Neural cell (in vitro differentiated cells): ENCODE results near the gene IL12RB2.

Source experiments
- EP300 ChIP-seq: fragments of 450-650 bp; conservative IDR thresholded peaks from 2 replicates; pipeline ENCODE4 v1.6.1; 2014; ENCODE audit warnings: antibody characterized with exemption, mild to moderate bottlenecking, moderate library complexity; ENCODE audit not compliant: poor library complexity, severe bottlenecking
- POLR2AphosphoS5 ChIP-seq: IDR thresholded peaks from 2 replicates; pipeline ENCODE4 v1.6.1; 2012
- RAD21 ChIP-seq: fragments of 450-650 bp; conservative IDR thresholded peaks from 2 replicates; pipeline ENCODE4 v1.6.1; 2014; ENCODE audit warnings: antibody characterized with exemption, mild to moderate bottlenecking, moderate library complexity
- SMC3 ChIP-seq: fragments of 450-650 bp; conservative IDR thresholded peaks from 2 replicates; pipeline ENCODE4 v1.6.1; 2014; ENCODE audit warnings: antibody characterized with exemption, mild to moderate bottlenecking, moderate library complexity; ENCODE audit not compliant: poor library complexity
- TAF1 ChIP-seq: IDR thresholded peaks from 2 replicates; pipeline ENCODE4 v1.6.1; 2012; ENCODE audit warnings: low read depth
- TF ChIP-seq, protein P1 (sequence below): IDR thresholded peaks from 2 replicates; pipeline ENCODE4 v1.6.1; 2012; ENCODE audit warnings: borderline replicate concordance
- TF ChIP-seq, protein P2 (sequence below): fragments of 450-650 bp; IDR thresholded peaks from 2 replicates; pipeline ENCODE4 v1.5.1; 2014; ENCODE audit warnings: antibody characterized with exemption, mild to moderate bottlenecking, moderate library complexity; ENCODE audit not compliant: poor library complexity, severe bottlenecking

DNA sequence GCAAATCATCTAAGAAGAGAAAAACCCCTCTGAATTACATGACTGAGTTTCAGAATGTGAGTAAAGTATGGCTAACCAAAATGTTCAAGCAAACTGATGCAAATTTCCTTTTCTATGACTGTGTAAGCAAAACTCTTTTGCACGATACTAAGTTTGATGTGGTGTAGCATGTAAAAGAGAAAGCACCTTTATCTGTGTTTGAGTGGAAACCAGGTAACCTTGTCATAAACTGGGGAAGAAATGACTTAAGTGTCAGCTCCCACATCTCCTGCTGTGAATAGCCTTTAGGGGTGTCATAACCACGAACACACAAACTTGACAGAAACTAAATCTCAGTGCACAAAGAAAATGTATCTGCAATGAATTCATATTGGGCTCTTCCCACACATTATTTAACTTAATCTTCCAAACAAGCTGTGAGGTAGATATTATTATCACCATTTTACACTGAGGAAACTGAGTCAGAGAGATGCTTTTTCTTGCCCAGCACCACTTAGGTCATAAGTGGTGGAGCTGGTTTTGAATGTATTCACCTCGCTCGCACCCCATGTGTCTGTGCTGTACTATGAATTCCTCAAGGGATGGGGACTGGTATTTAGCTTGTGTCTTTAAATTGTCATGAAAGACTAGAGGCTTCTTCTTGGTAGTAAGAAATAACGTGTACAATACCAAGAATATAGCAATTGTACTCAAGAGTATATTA, 32.9 kb upstream of the IL12RB2 start:
- TF ChIP-seq, protein P1, sequence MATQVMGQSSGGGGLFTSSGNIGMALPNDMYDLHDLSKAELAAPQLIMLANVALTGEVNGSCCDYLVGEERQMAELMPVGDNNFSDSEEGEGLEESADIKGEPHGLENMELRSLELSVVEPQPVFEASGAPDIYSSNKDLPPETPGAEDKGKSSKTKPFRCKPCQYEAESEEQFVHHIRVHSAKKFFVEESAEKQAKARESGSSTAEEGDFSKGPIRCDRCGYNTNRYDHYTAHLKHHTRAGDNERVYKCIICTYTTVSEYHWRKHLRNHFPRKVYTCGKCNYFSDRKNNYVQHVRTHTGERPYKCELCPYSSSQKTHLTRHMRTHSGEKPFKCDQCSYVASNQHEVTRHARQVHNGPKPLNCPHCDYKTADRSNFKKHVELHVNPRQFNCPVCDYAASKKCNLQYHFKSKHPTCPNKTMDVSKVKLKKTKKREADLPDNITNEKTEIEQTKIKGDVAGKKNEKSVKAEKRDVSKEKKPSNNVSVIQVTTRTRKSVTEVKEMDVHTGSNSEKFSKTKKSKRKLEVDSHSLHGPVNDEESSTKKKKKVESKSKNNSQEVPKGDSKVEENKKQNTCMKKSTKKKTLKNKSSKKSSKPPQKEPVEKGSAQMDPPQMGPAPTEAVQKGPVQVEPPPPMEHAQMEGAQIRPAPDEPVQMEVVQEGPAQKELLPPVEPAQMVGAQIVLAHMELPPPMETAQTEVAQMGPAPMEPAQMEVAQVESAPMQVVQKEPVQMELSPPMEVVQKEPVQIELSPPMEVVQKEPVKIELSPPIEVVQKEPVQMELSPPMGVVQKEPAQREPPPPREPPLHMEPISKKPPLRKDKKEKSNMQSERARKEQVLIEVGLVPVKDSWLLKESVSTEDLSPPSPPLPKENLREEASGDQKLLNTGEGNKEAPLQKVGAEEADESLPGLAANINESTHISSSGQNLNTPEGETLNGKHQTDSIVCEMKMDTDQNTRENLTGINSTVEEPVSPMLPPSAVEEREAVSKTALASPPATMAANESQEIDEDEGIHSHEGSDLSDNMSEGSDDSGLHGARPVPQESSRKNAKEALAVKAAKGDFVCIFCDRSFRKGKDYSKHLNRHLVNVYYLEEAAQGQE = no peak
- TF ChIP-seq POLR2AphosphoS5 (no peak), SMC3 (no peak), TAF1 (no peak), RAD21 (no peak), EP300 (no peak)
- TF ChIP-seq, protein P2, sequence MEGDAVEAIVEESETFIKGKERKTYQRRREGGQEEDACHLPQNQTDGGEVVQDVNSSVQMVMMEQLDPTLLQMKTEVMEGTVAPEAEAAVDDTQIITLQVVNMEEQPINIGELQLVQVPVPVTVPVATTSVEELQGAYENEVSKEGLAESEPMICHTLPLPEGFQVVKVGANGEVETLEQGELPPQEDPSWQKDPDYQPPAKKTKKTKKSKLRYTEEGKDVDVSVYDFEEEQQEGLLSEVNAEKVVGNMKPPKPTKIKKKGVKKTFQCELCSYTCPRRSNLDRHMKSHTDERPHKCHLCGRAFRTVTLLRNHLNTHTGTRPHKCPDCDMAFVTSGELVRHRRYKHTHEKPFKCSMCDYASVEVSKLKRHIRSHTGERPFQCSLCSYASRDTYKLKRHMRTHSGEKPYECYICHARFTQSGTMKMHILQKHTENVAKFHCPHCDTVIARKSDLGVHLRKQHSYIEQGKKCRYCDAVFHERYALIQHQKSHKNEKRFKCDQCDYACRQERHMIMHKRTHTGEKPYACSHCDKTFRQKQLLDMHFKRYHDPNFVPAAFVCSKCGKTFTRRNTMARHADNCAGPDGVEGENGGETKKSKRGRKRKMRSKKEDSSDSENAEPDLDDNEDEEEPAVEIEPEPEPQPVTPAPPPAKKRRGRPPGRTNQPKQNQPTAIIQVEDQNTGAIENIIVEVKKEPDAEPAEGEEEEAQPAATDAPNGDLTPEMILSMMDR = no peak
